Large intestine (tissue), 3 donors: ENCODE results near the gene TLCD3B. TPM values are rescaled to one million over a fixed set of nuclear protein-coding genes. Genes with fewer than 3 reads are reported as not detected.

ENCODE experiments used
- DNase-seq, 2 donors: peaks; one replicate each; pipeline versions ENCODE4 v3.0.0 to v3.0.0-alpha.2; 2013
- H3K27ac ChIP-seq: one replicate; pipeline ENCODE4 v1.5.1; 2013; ENCODE audit warnings: low read length
- H3K27me3 ChIP-seq: 2 replicates; pipeline ENCODE4 v1.6.1; 2013; ENCODE audit warnings: low read length; ENCODE audit not compliant: control insufficient read depth, insufficient read depth
- H3K36me3 ChIP-seq: 2 replicates; pipeline ENCODE4 v1.6.1; 2013; ENCODE audit warnings: low read length; ENCODE audit not compliant: control insufficient read depth, insufficient read depth
- H3K4me1 ChIP-seq: one replicate; pipeline ENCODE4 v1.6.1; 2013; ENCODE audit warnings: low read length; ENCODE audit not compliant: control insufficient read depth, insufficient read depth
- H3K4me3 ChIP-seq: one replicate; pipeline ENCODE4 v1.5.1; 2013; ENCODE audit warnings: low read length
- H3K9me3 ChIP-seq: one replicate; pipeline ENCODE4 v1.6.1; 2013; ENCODE audit warnings: mild to moderate bottlenecking, low read depth, low read length, moderate library complexity; ENCODE audit not compliant: control insufficient read depth
- WGBS: methylation state at CpG from one replicate; pipeline ENCODE4 v1.1.5; 2013; ENCODE audit warnings: low lambda C conversion rate; ENCODE audit not compliant: insufficient coverage; 5-methylcytosine and 5-hydroxymethylcytosine counted together
- polyA plus RNA-seq: library from polyadenylated mRNA; unstranded; fragments of 120-200 nt; gene quantifications from one replicate; pipeline ENCODE4 v1.2.1, GENCODE V29; 2013

Gene TLCD3B
- polyA plus RNA-seq, 1 donor = 3.2 TPM

- H3K27ac ChIP-seq = no peak overlapping the region
- no peak for DNase-seq
- H3K27me3 ChIP-seq = no peaks in the 10 kb centered on the region
- peaks cover 49% of the 10 kb centered on the region for H3K36me3 ChIP-seq
- H3K9me3 ChIP-seq = peaks cover 2% of the 10 kb centered on the region
- H3K4me1 ChIP-seq = peaks cover 14% of the 10 kb centered on the region
- no CpG with 5 or more reads among the region's 17 CpGs for WGBS
- no peak overlapping the region for H3K4me3 ChIP-seq
Measured at GRCh38 chr16:30068750-30069610, 37.9 kb upstream of the TLCD3B start.

GRCh38 chr16:30068333-30068732 lies 37.3 kb upstream of the TLCD3B start:
- H3K27ac ChIP-seq = no peak overlapping the region
- peaks cover 2% of the 10 kb centered on the region for H3K9me3 ChIP-seq
- H3K36me3 ChIP-seq = peaks cover 49% of the 10 kb centered on the region
- no CpG with 5 or more reads among the region's 9 CpGs for WGBS
- DNase-seq = no peak
- no peaks in the 10 kb centered on the region for H3K27me3 ChIP-seq
- no peak overlapping the region for H3K4me3 ChIP-seq
- peaks cover 21% of the 10 kb centered on the region for H3K4me1 ChIP-seq

- no CpG with 5 or more reads among the region's 6 CpGs for WGBS
- peaks cover 49% of the 10 kb centered on the region for H3K36me3 ChIP-seq
- peaks cover 2% of the 10 kb centered on the region for H3K9me3 ChIP-seq
- peaks cover 21% of the 10 kb centered on the region for H3K4me1 ChIP-seq
- DNase-seq = no peak
- no peak overlapping the region for H3K27ac ChIP-seq
- no peak overlapping the region for H3K4me3 ChIP-seq
- H3K27me3 ChIP-seq = no peaks in the 10 kb centered on the region
Measured at GRCh38 chr16:30067584-30067916, 36.5 kb upstream of the TLCD3B start.

- no CpG with 5 or more reads among the region's 21 CpGs for WGBS
- Histone ChIP-seq H3K27ac (peak overlapping the region; percentile 100), H3K4me3 (peak overlapping the region; percentile 100), H3K4me1 (peaks cover 21% of the 10 kb centered on the region), H3K27me3 (no peaks in the 10 kb centered on the region), H3K36me3 (peaks cover 45% of the 10 kb centered on the region), H3K9me3 (peaks cover 2% of the 10 kb centered on the region)
- DNase-seq = no peak
Measured at GRCh38 chr16:30066761-30067583, 35.9 kb upstream of the TLCD3B start.

GRCh38 chr16:30065943-30066760 lies 35.1 kb upstream of the TLCD3B start:
- WGBS = no CpG with 5 or more reads among the region's 44 CpGs
- peaks cover 2% of the 10 kb centered on the region for H3K9me3 ChIP-seq
- no peak for DNase-seq
- no peaks in the 10 kb centered on the region for H3K27me3 ChIP-seq
- H3K36me3 ChIP-seq = peaks cover 39% of the 10 kb centered on the region
- H3K4me1 ChIP-seq = peaks cover 21% of the 10 kb centered on the region
- peak overlapping the region; percentile 100 for H3K27ac ChIP-seq
- peak overlapping the region; percentile 100 for H3K4me3 ChIP-seq

GRCh38 chr16:30065102-30065942 lies 34.3 kb upstream of the TLCD3B start, which contains the start of gene ALDOA:
Gene ALDOA (plus strand): TSS chr16:30065760. CDS start chr16:30066898, 1,138 bp downstream.
- WGBS = no CpG with 5 or more reads among the region's 99 CpGs
- Histone ChIP-seq H3K9me3 (peaks cover 2% of the 10 kb centered on the region), H3K27ac (peak within 1 kb of the TSS; percentile 100), H3K27me3 (no peaks in the 10 kb centered on the region), H3K36me3 (peaks cover 32% of the 10 kb centered on the region), H3K4me1 (peaks cover 21% of the 10 kb centered on the region), H3K4me3 (peak within 1 kb of the TSS; percentile 100)
- peak; percentile 98 to 99 for DNase-seq

- Histone ChIP-seq H3K27me3 (no peaks in the 10 kb centered on the region), H3K4me1 (peaks cover 21% of the 10 kb centered on the region), H3K4me3 (peak overlapping the region; percentile 100), H3K9me3 (peaks cover 2% of the 10 kb centered on the region), H3K36me3 (peaks cover 25% of the 10 kb centered on the region), H3K27ac (peak overlapping the region; percentile 100)
- DNase-seq = no peak
- no CpG with 5 or more reads among the region's 25 CpGs for WGBS
Measured at GRCh38 chr16:30064729-30065101, 33.6 kb upstream of the TLCD3B start.

GRCh38 chr16:30063893-30064728 lies 33.0 kb upstream of the TLCD3B start:
- H3K4me1 ChIP-seq = peaks cover 21% of the 10 kb centered on the region
- peaks cover 19% of the 10 kb centered on the region for H3K36me3 ChIP-seq
- WGBS = no CpG with 5 or more reads among the region's 27 CpGs
- H3K9me3 ChIP-seq = no peaks in the 10 kb centered on the region
- peak overlapping the region; percentile 100 for H3K4me3 ChIP-seq
- H3K27ac ChIP-seq = peak overlapping the region; percentile 100
- no peaks in the 10 kb centered on the region for H3K27me3 ChIP-seq
- DNase-seq = peak in 1 of 2 donors; percentile 72
